HG03280 (cell line): Measurements from ENCODE around the gene SPACA5.
"Not testable (repeated sequence)": the region's sequence is repeated elsewhere in the genome, so short reads cannot be mapped to it uniquely, and the experiment has no call there.

Experiments
- ATAC-seq: cut with Tn5 transposase; IDR thresholded peaks from one replicate; pipeline ENCODE4 v1.9.1; 2021; ENCODE audit warnings: mild to moderate bottlenecking, moderate library complexity; ENCODE audit not compliant: unreplicated experiment

SPACA5 gene

DNA sequence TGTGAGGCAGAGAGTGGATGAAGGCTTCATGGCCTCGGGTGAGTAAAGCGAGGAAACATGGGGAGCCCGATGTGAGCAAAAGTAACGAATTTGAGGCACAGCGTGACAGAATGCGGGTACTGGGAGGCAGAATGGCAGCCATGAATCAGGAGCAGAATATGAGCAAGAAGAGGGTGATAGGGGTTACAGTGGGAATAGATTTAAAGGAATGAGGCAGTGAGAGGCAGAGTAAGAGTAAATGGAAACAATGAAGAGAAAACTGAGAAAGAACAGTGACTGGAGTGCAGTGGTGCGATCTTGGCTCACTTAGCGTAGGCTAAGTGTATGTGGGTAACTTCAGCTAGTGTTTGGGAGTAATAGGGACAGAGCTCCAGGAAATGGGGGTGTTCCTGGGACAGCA is at the start of gene SPACA5:
TSS of gene SPACA5 (plus strand) at position 301 of the 400 bp plus-strand sequence. CDS start 815 bp downstream, outside the sequence.
- not testable (repeated sequence) for ATAC-seq

DNA sequence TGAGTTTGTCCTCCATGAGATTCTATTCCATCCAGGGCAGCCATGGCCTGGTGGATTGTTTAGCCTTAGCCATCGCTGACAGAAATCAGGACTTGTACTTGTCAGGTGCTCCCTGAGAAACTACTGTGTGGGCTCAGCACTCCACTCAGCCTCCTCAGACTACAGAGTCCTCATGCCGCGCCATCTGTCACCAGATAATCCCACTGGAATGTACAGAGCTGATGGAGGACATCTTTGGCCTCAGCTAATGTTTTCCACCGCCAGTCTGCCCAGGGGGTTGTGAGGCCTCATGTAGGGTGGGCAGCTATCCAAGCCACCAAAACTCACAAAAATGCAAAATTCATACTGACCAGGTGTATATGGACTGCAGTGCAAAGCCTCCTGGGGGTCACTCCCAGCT is 48.6 kb upstream of the SPACA5 start:
- ATAC-seq, result not testable (repeated sequence)

DNA sequence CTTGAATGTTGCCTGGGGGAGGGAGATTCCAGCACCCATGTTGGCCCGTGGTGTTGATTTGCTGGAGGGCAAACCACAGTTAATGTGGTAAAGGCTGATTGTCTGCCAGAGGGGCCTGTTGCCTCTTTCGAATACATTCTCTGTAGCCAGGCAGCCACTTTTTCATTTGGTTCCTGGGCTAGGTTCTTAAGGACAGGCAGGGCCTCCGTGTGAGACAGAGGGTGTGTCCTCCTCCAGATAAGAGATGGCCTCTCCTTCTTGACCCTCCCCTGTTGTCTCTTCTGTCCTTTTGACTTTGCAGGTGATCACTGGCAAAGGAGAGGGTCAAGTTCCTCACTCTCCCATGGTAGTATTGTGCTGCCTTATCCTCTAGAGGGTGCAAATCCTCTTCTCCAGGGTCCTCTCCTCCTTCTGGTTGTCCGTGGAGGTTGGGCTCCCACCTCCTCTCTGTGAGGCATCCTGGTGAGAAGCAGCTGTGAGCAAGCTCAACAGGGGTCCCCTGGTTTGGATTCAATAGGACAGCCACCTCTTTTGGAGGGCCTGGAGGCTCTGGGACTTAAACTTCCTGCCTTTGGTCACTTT is 47.9 kb upstream of the SPACA5 start:
- no peak for ATAC-seq

DNA sequence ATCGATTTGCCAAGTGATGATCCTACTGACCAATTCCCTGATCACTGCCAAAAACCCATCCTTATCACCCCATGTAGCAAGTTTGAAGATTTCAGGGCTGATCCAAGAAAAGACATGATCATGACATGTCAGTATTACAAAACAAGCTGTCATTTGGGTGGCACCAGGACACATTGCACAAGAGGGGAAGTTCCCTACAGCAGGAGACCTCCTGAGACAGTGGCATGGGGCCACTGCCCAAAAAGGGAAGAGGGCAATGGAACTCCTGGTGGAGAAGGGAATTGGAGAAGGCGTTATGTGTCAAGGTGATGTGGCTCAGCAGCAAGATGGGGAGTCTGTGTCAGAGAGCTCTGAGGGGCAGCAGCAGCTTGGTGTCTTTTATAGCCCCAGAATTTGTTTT is 46.4 kb upstream of the SPACA5 start:
- no peak for ATAC-seq

DNA sequence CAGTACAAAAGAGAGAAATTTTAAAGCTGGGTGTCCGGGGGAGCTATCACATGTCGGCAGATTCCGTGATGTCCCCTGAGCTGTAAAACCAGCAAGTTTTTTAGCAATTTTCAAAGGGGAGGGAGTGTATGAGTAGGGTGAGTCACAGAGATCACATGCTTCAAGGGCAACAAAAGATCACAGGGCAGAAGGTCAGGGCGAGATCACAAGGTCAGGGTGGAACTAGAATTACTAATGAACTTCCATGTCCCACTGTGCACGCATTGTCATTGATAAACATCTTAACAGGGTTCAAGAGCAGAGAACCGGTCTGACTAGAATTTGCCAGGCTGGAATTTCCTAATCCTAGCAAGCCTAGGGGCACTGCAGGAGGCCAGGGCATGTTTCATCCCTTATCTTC is 45.0 kb upstream of the SPACA5 start:
- ATAC-seq, result not testable (repeated sequence)

DNA sequence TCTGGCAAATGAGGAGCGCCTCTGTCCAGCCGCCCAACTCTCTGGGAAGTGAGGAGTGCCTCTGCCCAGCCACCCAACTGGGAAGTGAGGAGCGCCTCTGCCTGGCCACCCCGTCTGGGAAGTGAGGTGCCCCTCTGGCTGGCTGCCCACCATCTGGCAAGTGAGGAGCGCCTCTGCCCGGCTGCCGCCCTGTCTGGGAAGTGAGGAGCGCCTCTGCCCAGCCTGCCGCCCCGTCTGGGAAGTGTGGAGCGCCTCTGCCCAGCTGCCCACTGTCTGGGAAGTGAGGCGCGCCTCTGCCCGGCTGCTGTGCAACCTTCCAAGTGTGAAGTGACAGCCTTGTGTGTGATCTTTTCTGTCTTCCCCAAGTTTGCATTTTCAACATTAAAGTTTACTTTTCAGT is 41.3 kb upstream of the SPACA5 start:
- ATAC-seq, result not testable (repeated sequence)

DNA sequence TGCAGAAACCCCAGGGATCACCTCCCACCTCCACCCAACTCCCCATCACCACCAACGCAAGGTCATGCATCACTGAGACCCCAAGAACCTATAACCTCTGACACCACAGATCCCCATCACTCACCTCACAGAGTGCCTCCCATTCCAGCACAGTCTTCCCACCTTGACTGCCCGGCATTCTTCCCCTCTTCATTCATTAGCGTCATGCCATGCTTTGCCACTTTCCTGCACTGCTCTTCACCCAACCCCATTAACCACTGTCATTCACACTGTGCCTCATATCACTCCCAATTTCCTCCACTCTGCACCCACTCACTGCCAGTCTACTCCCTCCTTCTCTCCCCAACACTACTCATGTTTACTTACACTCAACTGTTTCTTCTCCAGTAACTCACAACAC is 33.6 kb upstream of the SPACA5 start:
- no peak for ATAC-seq

DNA sequence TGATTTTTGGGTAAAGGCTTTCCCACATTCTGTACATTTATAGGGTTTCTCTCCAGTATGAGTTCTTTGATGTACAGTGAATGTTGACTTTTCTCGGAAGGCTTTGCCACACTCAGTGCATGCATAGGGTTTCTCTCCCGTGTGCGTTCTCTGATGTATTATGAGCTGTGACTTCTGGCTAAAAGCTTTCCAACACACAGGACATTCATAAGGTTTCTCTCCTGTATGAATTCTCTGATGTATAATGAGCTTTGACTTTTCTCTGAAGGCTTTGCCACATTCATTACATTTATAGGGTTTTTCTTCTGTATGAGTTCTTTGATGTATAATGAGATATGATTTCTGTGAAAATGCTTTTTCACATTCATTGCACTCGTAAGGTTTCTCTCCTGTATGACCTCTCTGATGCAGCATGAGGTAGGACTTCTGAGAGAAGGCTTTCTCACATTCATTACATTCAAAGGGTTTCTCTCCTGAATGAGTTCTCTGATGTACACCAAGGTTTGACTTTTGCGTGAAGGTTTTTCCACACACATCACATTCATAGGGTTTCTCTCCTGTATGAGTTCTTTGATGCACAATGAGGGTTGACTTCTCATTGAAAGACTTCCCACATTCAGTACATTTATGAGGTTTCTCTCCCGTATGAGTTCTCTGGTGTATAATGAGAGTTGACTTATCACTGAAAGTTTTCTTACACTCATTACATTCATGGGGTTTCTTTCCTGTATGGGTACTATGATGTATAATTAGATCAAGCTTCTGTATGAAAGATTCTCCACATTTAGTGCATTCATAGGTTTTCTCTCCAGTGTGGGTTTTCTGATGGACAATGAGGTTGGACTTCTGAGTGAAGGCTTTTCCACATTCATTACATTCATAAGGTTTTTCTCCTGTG is 30.3 kb upstream of the SPACA5 start:
- ATAC-seq, result no peak

- ATAC-seq, result no peak
Observed at GRCh38 chrX:47991263-47992094, 15.3 kb upstream of the SPACA5 start.

DNA sequence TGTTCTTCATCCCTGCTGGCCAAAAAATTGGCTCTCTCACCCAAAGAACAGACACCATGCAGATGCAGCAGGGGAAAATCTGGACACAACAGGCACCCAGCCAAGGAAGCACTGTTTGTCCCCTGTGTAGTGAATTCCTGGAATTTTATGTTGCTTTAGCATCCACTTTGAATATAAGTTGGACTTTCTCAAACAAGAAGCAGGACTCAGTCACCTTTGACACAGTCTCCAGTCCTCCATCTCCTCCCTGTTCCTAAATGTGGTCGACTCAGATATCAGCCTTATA is 14.8 kb upstream of the SPACA5 start:
- no peak for ATAC-seq

DNA sequence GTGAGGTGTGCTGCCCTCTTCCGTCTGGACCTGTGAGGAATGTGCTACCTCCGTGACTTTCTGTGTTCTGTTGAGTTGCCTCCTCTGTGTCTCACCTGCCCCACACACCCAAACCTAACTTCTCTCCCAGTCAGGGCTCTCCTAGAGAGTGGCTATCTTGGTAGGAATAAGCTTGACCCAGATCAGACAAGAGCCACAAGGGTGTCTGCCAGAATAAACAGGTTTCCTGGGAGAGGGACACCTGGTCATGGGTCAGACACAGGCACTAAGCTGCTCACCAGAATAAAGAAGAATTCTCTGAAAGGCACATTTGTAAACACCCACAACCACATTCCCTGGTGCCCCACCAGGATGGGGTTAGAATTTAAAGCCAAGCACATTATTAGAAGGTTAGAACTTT is 14.1 kb upstream of the SPACA5 start:
- ATAC-seq, result no peak

GRCh38 chrX:48001260-48001659 is 5.5 kb upstream of the SPACA5 start:
- no peak for ATAC-seq

DNA sequence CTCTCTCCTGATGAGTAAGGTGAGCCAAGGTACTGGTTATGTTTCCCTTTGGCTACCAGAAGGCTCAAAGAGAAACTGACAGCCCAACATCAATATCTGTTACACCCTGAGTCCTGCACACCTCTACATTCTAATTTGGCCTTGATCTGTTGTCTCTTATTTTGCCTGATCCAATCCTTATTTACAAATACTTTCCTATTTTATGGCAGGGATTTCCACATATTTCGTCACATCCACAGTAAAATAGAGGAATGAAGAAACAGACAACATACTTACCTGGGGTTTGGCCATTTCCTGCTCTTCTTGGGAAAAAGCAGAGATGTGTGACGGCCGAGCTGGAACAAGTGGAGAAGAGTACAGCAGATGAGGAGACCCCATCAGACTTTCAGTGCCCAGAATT is 4.5 kb upstream of the SPACA5 start:
- ATAC-seq, result no peak

- ATAC-seq, result no peak
Observed at GRCh38 chrX:48002929-48003328, 3.9 kb upstream of the SPACA5 start.

DNA sequence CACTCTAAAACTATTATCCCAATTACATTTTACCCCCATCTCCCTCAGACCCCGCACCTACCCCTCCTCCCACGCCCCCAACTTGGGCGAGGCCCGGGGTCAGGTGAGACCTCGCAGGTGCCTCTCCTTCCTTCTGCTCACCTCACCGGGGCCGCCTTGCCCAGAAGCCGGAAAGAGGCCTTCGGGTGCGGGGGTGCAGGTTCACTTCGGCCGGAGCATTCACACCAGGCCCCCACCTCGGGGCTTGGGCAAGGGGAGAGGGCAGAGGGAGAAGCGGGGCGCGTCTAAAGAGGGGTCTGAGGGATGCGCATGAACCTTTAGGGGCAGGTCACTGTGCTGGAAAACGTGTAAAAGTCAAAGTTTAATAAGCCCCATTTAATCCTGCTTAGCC is 3.4 kb upstream of the SPACA5 start:
- ATAC-seq, result peak; percentile 20

DNA sequence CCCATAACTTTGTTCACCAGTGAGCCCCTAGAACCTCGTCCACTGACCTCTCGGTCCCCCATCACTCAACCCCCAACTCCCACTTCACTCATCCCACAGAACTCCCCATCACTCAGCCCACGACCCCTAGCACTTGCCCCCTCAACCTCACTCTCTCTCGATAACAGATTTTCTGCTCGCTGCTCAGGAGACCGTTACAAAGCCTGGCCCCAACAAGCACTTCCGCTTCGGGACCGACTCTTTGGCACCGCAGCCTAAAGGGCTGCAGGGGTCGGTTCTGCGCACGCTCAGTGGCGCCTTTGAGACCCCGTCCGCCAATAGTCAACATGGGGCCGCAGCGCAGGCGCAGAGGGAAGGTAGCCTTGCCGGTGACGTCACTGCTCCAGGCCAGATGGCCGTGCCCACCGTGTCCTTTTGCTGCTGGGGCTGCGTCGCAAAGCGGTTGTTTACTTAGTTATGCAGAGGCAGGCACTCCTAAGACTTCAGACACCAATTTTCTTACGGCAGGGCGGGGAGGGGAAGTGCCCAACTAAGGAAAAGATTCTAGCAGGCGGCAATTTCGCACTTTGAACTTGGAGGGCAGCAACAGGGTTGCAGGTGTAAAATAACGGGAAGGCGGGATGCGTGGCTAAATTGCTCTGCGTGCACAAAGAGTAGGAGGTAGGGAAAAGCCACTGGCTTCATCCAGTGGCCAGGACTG is 2.9 kb upstream of the SPACA5 start, which contains the start of gene ZNF182:
TSS of gene ZNF182 (minus strand) at position 232 of the 700 bp plus-strand sequence. CDS start 1,380 bp downstream, outside the sequence.
- ATAC-seq, result peak; percentile 96

GRCh38 chrX:48009445-48009960 is 2.7 kb downstream of the SPACA5 start:
- ATAC-seq, result not testable (repeated sequence)

DNA sequence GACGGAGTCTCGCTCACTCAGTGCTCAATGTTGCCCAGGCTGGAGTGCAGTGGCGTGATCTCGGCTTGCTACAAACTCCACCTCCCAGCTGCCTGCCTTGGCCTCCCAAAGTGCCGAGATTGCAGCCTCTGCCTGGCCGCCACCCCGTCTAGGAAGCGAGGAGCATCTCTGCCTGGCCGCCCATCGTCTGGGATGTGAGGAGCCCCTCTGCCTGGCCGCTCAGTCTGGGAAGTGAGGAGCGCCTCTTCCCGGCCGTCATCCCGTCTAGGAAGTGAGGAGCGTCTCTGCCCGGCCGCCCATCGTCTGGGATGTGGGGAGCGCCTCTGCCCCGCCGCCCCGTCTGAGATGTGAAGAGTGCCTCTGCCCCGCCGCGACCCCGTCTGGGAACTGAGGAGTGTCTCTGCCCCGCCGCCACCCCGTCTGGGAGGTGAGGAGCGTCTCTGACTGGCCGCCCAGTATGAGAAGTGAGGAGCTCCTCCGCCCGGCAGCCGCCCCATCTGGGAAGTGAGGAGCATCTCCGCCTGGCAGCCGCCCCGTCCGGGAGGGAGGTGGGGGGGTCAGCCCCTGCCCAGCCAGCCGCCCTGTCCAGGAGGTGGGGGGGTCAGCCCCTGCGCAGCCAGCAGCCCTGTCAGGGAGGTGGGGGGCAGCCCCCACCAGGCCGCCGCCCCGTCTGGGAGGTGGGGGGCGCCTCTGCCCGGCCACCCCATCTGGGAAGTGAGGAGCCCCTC is 10.0 kb downstream of the SPACA5 start:
- not testable (repeated sequence) for ATAC-seq

- not testable (repeated sequence) for ATAC-seq
Observed at GRCh38 chrX:48019892-48020291, 13.1 kb downstream of the SPACA5 start.

GRCh38 chrX:48020472-48020871 is 13.7 kb downstream of the SPACA5 start:
- ATAC-seq, result not testable (repeated sequence)
